Neural cell (in vitro differentiated cells): ENCODE results near the gene GRK3. TPM values are rescaled to one million over a fixed set of nuclear protein-coding genes. Genes with fewer than 3 reads are reported as not detected.

Experiments
- H2AFZ ChIP-seq: fragments of 200-600, 300-800 bp; sonication (generic), shearing (Covaris generic); 2 replicates; pipeline ENCODE4 v1.6.0; 2014; ENCODE audit warnings: low read depth, mild to moderate bottlenecking, antibody characterized with exemption, low read length, moderate library complexity
- H3F3A ChIP-seq: fragments of 200-600 bp; shearing (Covaris generic); 2 replicates; pipeline ENCODE4 v1.6.1; 2016; ENCODE audit warnings: mild to moderate bottlenecking, moderate library complexity, mixed read lengths, antibody characterized with exemption, low read length; ENCODE audit not compliant: insufficient read depth, poor library complexity, severe bottlenecking
- H3K27ac ChIP-seq: fragments of 200-600, 300-800 bp; sonication (generic), shearing (Covaris generic); 2 replicates; pipeline ENCODE4 v1.5.1; 2014; ENCODE audit warnings: mild to moderate bottlenecking, low read length, moderate library complexity
- H3K27me3 ChIP-seq: fragments of 300-800, 200-600 bp; sonication (generic), shearing (Covaris generic); 2 replicates; pipeline ENCODE4 v1.6.0; 2014; ENCODE audit warnings: mild to moderate bottlenecking, low read depth, low read length, moderate library complexity; ENCODE audit not compliant: insufficient read depth
- H3K36me3 ChIP-seq: fragments of 300-800, 200-600 bp; sonication (generic), shearing (Covaris generic); 2 replicates; pipeline ENCODE4 v1.5.1; 2014; ENCODE audit warnings: mild to moderate bottlenecking, antibody characterized with exemption, low read length, moderate library complexity; ENCODE audit not compliant: insufficient read depth
- H3K4me2 ChIP-seq: fragments of 300-800, 200-600 bp; sonication (generic), shearing (Covaris generic); 2 replicates; pipeline ENCODE4 v1.6.0; 2014; ENCODE audit warnings: mild to moderate bottlenecking, low read length
- H3K4me3 ChIP-seq: fragments of 300-800, 200-600 bp; sonication (generic), shearing (Covaris generic); 2 replicates; pipeline ENCODE4 v1.5.1; 2014; ENCODE audit warnings: mild to moderate bottlenecking, low read length, moderate library complexity
- H3K79me2 ChIP-seq: fragments of 200-600 bp; shearing (Covaris generic); replicated peaks from 2 replicates; pipeline ENCODE4 v1.6.0; 2014; ENCODE audit warnings: mild to moderate bottlenecking, low read length, moderate library complexity; ENCODE audit not compliant: insufficient read depth
- H3K9ac ChIP-seq: fragments of 300-800, 200-600 bp; sonication (generic), shearing (Covaris generic); 2 replicates; pipeline ENCODE4 v1.6.1; 2016; ENCODE audit warnings: mild to moderate bottlenecking, low read length, mixed read lengths
- H3K9me2 ChIP-seq: fragments of 200-600 bp; shearing (Covaris generic); 2 replicates; pipeline ENCODE4 v1.6.1; 2016; ENCODE audit warnings: mild to moderate bottlenecking, low read length, mixed read lengths; ENCODE audit not compliant: insufficient read depth
- H3K9me3 ChIP-seq: fragments of 200-600, 300-800 bp; sonication (generic), shearing (Covaris generic); 2 replicates; pipeline ENCODE4 v1.6.1; 2016; ENCODE audit warnings: mild to moderate bottlenecking, mixed run types, low read length, moderate library complexity, mixed read lengths
- H4K20me1 ChIP-seq: fragments of 200-600 bp; shearing (Covaris generic); 2 replicates; pipeline ENCODE4 v1.6.1; 2016; ENCODE audit warnings: mild to moderate bottlenecking, mixed run types; ENCODE audit not compliant: insufficient read depth
- CTCF ChIP-seq: fragments of 450-650 bp; IDR thresholded peaks from 2 replicates; pipeline ENCODE4 v1.5.1; 2014; ENCODE audit warnings: antibody characterized with exemption, mild to moderate bottlenecking, moderate library complexity; ENCODE audit not compliant: poor library complexity, severe bottlenecking
- EP300 ChIP-seq: fragments of 450-650 bp; conservative IDR thresholded peaks from 2 replicates; pipeline ENCODE4 v1.6.1; 2014; ENCODE audit warnings: antibody characterized with exemption, mild to moderate bottlenecking, moderate library complexity; ENCODE audit not compliant: poor library complexity, severe bottlenecking
- EZH2 ChIP-seq: fragments of 200-600, 300-800 bp; shearing (Covaris generic), sonication (generic); IDR thresholded peaks from 2 replicates; pipeline ENCODE4 v1.6.1; 2014; ENCODE audit warnings: antibody characterized with exemption, low read length, borderline replicate concordance, mild to moderate bottlenecking; ENCODE audit not compliant: insufficient read depth, poor library complexity, severe bottlenecking
- MXI1 ChIP-seq: fragments of 450-650 bp; conservative IDR thresholded peaks from 2 replicates; pipeline ENCODE4 v1.6.1; 2014; ENCODE audit warnings: antibody characterized with exemption, mild to moderate bottlenecking; ENCODE audit not compliant: poor library complexity, severe bottlenecking
- POLR2AphosphoS5 ChIP-seq: IDR thresholded peaks from 2 replicates; pipeline ENCODE4 v1.6.1; 2012
- RAD21 ChIP-seq: fragments of 450-650 bp; conservative IDR thresholded peaks from 2 replicates; pipeline ENCODE4 v1.6.1; 2014; ENCODE audit warnings: antibody characterized with exemption, mild to moderate bottlenecking, moderate library complexity
- REST ChIP-seq: IDR thresholded peaks from 2 replicates; pipeline ENCODE4 v1.6.1; 2012; ENCODE audit warnings: borderline replicate concordance
- SMC3 ChIP-seq: fragments of 450-650 bp; conservative IDR thresholded peaks from 2 replicates; pipeline ENCODE4 v1.6.1; 2014; ENCODE audit warnings: antibody characterized with exemption, mild to moderate bottlenecking, moderate library complexity; ENCODE audit not compliant: poor library complexity
- TAF1 ChIP-seq: IDR thresholded peaks from 2 replicates; pipeline ENCODE4 v1.6.1; 2012; ENCODE audit warnings: low read depth
- polyA plus RNA-seq: library from polyadenylated mRNA; depleted of rRNA; stranded (reverse); fragments of >200 nt; gene quantifications from 2 replicates; pipeline ENCODE4 v1.2.3, GENCODE V29; 2014

The GRK3 gene
- polyA plus RNA-seq, 1 donor from 2014 or later, result 9.8 TPM

GRCh38 chr22:25752615-25753214 is 188.2 kb downstream of the GRK3 start (continued):
- TF ChIP-seq MXI1 (no peak), EZH2 (no peak)

GRCh38 chr22:25753252-25753651 is 188.8 kb downstream of the GRK3 start:
- H3K4me3 ChIP-seq, result no peak overlapping the region
- no peak overlapping the region for H3K4me2 ChIP-seq
- H3K9me3 ChIP-seq, result no peaks in the 10 kb centered on the region
- no peaks in the 10 kb centered on the region for H3F3A ChIP-seq
- H3K27ac ChIP-seq, result no peak overlapping the region
- H2AFZ ChIP-seq, result no peak overlapping the region
- H4K20me1 ChIP-seq, result no peaks in the 10 kb centered on the region
- no peaks in the 10 kb centered on the region for H3K27me3 ChIP-seq
- H3K79me2 ChIP-seq, result no peaks in the 10 kb centered on the region
- no peaks in the 10 kb centered on the region for H3K36me3 ChIP-seq
- H3K9me2 ChIP-seq, result no peaks in the 10 kb centered on the region
- no peak overlapping the region for H3K9ac ChIP-seq
- TF ChIP-seq POLR2AphosphoS5, result no peak
- no peak for TF ChIP-seq RAD21
- no peak for TF ChIP-seq SMC3
- TF ChIP-seq EP300, result no peak
- no peak for TF ChIP-seq EZH2
- TF ChIP-seq TAF1, result no peak
- TF ChIP-seq CTCF, result no peak
- no peak for TF ChIP-seq MXI1
- no peak for TF ChIP-seq REST

GRCh38 chr22:25754527-25755202 is 190.2 kb downstream of the GRK3 start:
- no peak overlapping the region for H3K9ac ChIP-seq
- H3K27me3 ChIP-seq, result no peaks in the 10 kb centered on the region
- no peak overlapping the region for H3K4me3 ChIP-seq
- H3K9me3 ChIP-seq, result no peaks in the 10 kb centered on the region
- H3K9me2 ChIP-seq, result no peaks in the 10 kb centered on the region
- H3F3A ChIP-seq, result no peaks in the 10 kb centered on the region
- H2AFZ ChIP-seq, result no peak overlapping the region
- no peak overlapping the region for H3K27ac ChIP-seq
- H3K36me3 ChIP-seq, result no peaks in the 10 kb centered on the region
- H3K4me2 ChIP-seq, result no peak overlapping the region
- no peaks in the 10 kb centered on the region for H3K79me2 ChIP-seq
- no peak for TF ChIP-seq EP300
- TF ChIP-seq POLR2AphosphoS5, result no peak
- TF ChIP-seq CTCF, result no peak
- TF ChIP-seq RAD21, result no peak
- no peak for TF ChIP-seq SMC3
- no peak for TF ChIP-seq TAF1
- TF ChIP-seq REST, result no peak
- TF ChIP-seq EZH2, result no peak
- no peak for TF ChIP-seq MXI1
- H4K20me1 ChIP-seq, result no peaks in the 10 kb centered on the region
